GM10248 (cell line): ENCODE results near the gene NPB.

ENCODE experiments used
- CTCF ChIA-PET: fragments of 300-600 bp; sonication (Branson Sonifier 250); formaldehyde crosslinking; extraction: SDS; loops from one replicate; lab custom pipeline; 2021; ENCODE audit warnings: antibody characterized with exemption; lab: Yijun Ruan, JAX
- POLR2A ChIA-PET: fragments of 350-650 bp; sonication (Branson Sonifier 250); formaldehyde crosslinking; extraction: SDS; loops from one replicate; lab custom pipeline; 2020; ENCODE audit warnings: antibody characterized with exemption; lab: Yijun Ruan, JAX
- DNase-seq: peaks from one replicate; pipeline ENCODE4 v3.0.0; 2012; ENCODE audit errors: extremely low spot score
- TF ChIP-seq, protein P1 (sequence below): IDR thresholded peaks from 2 replicates; pipeline ENCODE4 v1.5.1; 2012; ENCODE audit warnings: mild to moderate bottlenecking, low read depth; ENCODE audit errors: extremely low read depth, missing control alignments, control extremely low read depth

Gene NPB

DNA sequence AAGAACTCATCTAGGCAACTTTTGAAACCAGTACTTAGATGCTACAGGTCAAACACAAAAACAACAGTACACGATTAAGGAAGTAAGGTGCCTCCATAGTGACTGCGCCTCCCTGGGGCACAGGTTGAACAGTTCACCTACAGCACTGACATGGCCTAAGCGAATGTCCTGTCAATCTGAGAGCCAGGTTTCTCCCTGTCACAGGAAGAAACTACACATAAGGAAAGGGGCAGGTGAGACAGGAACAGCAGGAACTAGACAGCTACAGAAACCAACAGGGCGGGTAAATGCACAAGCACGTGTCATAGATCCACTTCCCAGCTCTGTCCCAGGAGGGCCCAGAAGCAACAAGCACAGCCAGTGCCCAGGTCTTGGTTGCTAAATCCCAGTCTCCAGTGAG lies 22.9 kb upstream of the NPB start:
- ChIA-PET CTCF (interaction anchor here (0.9 to 1.8 kb wide), 4 partner anchors 8 to 49 kb away, joined by 3 to 5 read pairs (median 4); partner anchors contain the start of gene MAFG), POLR2A (interaction anchor here (0.6 kb wide), 1 partner anchor 23 kb away, joined by 3 read pairs; the partner anchor contains the start of gene NPB)
- no peak for DNase-seq
- TF ChIP-seq, protein P1, sequence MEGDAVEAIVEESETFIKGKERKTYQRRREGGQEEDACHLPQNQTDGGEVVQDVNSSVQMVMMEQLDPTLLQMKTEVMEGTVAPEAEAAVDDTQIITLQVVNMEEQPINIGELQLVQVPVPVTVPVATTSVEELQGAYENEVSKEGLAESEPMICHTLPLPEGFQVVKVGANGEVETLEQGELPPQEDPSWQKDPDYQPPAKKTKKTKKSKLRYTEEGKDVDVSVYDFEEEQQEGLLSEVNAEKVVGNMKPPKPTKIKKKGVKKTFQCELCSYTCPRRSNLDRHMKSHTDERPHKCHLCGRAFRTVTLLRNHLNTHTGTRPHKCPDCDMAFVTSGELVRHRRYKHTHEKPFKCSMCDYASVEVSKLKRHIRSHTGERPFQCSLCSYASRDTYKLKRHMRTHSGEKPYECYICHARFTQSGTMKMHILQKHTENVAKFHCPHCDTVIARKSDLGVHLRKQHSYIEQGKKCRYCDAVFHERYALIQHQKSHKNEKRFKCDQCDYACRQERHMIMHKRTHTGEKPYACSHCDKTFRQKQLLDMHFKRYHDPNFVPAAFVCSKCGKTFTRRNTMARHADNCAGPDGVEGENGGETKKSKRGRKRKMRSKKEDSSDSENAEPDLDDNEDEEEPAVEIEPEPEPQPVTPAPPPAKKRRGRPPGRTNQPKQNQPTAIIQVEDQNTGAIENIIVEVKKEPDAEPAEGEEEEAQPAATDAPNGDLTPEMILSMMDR: no peak

DNA sequence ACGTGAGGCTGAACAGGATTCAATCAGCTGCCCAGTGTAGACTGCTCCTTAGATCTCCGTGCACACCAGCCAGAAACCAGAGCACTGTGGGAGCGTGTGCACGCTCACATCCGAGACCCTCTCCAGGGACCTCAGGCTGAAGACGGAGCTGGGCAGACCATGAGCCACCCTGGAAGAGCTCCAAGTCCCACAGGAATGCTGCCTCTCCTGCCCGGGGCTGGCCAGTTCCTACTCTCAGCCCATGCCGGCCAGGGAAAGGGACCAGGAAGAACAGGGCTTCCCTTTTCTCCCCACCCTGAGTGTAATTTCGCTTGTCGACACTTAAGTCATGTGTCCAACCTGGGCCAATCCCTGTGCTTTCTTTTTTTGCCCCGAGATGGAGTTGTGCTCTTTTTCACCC lies 17.5 kb upstream of the NPB start:
- ChIA-PET CTCF (interaction anchor here (1.0 to 1.1 kb wide), 2 partner anchors 11 to 13 kb away, joined by 3 to 4 read pairs; no protein-coding TSS in a partner anchor), POLR2A (interaction anchor here (1.0 to 1.2 kb wide), 2 partner anchors 10 to 18 kb away, joined by 3 to 5 read pairs; no protein-coding TSS in a partner anchor)
- TF ChIP-seq, protein P1: no peak
- DNase-seq: no peak

DNA sequence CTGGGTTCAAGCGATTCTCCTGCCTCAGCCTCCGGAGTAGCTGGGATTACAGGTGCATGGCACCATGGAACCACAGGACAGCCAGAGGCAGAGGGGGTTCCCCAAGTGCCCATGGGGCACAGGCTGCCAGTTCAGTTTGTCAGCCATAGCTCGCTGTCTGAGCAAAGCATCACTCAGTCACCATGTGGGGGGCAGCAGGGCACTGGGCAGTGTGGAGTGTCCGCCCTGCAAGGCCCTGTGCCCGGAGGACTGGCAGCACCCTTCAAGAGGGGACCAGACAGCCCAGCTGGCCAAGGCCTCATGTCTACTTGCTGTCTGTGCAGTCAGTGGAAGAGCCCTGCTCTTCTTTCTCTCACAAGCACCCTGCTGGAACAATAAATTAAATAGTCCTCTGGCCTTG lies 17.1 kb upstream of the NPB start:
- POLR2A ChIA-PET: interaction anchor here (1.2 kb wide), 1 partner anchor 18 kb away, joined by 3 read pairs; no protein-coding TSS in a partner anchor
- TF ChIP-seq, protein P1: no peak
- DNase-seq: no peak
- CTCF ChIA-PET: interaction anchor here (1.0 to 2.3 kb wide), 3 partner anchors 11 to 15 kb away, joined by 3 to 10 read pairs (median 4); no protein-coding TSS in a partner anchor

DNA sequence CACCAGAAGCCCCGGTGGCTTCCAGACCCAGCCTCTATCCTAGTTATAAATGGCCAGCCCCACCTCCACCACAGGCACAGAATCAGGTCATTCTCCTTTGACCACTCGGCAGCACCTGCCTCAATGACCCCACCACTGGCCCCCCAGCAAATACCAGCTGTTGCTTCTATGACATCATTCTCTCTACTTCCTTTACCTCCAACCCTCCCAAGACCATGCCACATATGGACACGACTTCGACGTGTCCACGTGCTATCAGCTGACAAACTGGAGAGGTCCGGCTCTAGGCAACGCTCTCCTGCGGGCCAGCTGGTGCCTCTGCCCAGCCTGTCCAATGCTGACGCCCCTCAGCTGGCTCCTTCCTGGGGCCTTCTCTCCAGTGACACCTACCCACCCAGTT lies 16.6 kb upstream of the NPB start:
- TF ChIP-seq, protein P1: no peak
- ChIA-PET CTCF (interaction anchor here (1.0 to 2.3 kb wide), 3 partner anchors 11 to 16 kb away, joined by 3 to 10 read pairs (median 4); no protein-coding TSS in a partner anchor), POLR2A (interaction anchor here (1.0 to 1.2 kb wide), 2 partner anchors 10 to 19 kb away, joined by 3 read pairs; no protein-coding TSS in a partner anchor)
- DNase-seq: no peak

DNA sequence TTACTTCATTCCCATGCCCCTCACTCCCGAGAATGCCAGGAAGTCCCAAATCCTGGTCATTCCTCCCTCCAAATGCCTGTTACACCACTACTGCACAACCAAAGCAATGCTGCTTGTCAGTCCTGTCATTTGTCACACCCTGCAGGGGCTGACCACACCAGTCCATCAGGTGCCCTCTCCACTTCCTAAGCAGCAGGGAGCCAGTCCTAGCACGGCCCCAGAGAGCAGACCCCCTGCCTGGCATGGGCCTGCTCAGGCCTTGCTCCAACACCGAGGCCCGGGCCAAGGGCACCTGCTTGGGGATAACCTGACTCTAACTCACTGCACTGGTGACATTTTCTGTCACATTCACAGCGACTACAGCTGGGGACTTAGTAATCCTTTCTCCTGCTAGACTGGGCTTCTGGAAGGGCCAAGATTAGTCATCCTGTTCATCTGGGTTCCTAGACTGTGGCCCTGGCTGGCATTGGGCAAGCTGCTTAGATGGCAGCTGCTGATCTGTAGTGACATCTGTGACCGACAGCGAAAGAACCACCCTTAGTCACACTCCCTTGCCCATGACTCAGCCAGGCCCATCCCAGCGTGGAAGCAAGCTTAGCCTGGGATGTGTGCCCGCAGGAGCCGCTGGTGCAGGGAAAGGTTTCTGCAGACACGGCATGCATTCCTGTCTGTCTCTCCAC lies 16.0 kb upstream of the NPB start:
- TF ChIP-seq, protein P1: no peak
- POLR2A ChIA-PET: interaction anchor here (1.0 kb wide), 1 partner anchor 11 kb away, joined by 3 read pairs; no protein-coding TSS in a partner anchor

DNA sequence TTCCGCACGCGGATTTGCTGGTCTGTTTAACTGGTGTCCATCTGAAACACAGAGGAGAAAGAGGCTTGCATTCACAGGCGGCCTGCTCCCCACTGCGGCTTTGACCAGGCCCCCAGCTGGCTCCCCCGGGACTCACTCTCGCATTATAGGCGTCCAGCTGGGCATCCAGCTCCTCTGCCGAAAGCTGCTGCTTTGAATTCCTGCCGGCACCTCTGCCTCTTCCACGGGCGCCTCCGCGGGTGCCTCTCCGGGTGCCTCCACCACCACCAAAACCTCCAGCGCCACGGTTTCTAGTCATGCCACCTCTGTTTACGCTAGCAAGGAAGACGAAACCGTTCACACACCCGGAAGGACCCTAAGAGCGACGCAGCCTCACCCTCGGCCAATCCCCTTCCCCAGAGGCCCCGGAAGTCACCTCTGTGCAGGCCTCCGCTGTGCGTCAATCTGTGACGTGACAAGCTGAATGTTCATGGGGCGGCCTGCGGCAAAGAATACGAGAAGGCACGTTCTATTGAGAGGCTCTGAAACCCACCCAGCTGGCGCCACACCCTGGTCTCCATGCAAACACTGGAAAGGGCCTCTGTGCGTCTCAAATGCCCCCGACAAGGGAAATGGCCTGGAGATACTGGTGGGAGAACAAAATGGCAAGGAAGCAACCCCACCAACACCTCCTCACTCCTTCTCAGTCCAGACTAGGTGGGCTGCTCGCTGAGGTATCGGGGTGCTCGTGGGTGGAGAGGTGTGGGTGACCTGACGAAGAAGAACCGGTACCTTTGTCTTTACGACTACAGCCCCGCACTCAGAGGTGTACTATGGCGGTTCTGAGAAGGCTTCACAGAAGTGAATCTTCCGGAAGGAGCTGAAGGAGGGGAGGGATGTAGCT lies 13.7 kb upstream of the NPB start:
- TF ChIP-seq, protein P1: no peak
- ChIA-PET CTCF (interaction anchor here (1.7 kb wide), 1 partner anchor 18 kb away, joined by 5 read pairs; the partner anchor contains the start of gene ARHGDIA), POLR2A (no interaction called here)
- no peak for DNase-seq

More for the DNA sequence above, 16.0 kb upstream of the NPB start:
- DNase-seq: no peak
- CTCF ChIA-PET: interaction anchor here (1.0 to 2.3 kb wide), 5 partner anchors 7 to 210 kb away, joined by 3 to 10 read pairs (median 3); no protein-coding TSS in a partner anchor
